HG02798 (cell line): ENCODE results near the gene ANO1.

Experiments used
- ATAC-seq: cut with Tn5 transposase; IDR thresholded peaks from one replicate; pipeline ENCODE4 v1.9.1; 2021; ENCODE audit warnings: mild to moderate bottlenecking; ENCODE audit not compliant: unreplicated experiment, poor library complexity

ANO1 gene

GRCh38 chr11:70049045-70049444 is 29.1 kb upstream of the ANO1 start:
- no peak for ATAC-seq

DNA sequence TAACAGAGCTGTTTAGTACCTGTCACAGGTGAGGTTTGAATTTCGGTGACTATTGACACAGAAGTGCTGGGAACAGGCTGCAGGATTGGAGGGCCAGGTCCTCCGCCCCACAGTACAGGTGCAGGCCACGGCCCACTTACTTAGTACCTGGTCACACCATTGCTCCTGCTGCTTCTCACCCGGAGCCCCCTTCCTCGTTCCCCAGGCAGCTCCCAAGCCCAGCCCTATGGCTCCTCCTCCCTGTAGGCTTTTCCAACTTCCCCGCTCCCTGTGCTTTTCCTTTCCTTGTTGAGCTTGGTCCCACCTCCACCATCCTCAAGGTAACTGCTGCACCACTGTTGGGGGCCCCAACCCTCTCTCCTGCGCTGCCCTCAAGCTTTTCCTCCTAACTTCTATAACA is 27.9 kb upstream of the ANO1 start:
- ATAC-seq, result no peak

DNA sequence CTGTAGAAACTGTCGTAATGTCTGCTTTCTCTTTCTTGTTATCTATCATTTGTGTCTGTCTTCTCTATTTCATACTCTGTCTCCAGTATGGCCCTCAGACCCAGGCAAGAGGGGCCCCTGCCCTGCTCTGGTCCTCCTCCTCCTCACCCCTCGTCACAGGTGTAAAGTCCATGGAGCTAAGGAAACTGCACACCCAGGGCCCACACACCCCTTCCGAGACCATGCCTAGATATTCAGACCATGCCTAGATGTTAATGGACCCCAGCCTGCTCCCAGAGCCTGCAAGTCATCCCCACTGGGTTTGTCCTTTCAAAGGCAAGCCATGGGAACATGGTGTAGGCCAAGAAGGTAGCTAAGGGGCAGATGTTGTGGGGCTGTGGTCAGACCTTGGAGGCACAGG is 24.1 kb upstream of the ANO1 start:
- no peak for ATAC-seq

DNA sequence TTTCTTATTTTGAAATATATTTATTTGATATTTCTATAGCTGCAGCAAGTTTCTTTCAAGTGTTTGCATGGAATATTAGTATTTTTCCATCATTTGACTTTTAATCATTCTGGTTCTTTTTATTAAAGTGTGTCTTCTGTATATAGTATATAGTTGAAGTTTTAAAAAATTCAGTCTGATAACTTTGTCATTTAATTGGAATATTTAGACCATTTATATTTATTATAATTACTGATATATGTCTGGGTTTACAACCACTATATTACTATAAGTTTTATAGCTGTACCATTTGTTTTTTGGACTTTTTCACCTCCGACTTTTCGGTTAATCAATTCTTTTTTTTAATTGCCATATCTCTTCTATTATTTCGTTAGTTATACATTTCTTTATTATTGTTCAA is 22.7 kb upstream of the ANO1 start:
- ATAC-seq, result no peak

DNA sequence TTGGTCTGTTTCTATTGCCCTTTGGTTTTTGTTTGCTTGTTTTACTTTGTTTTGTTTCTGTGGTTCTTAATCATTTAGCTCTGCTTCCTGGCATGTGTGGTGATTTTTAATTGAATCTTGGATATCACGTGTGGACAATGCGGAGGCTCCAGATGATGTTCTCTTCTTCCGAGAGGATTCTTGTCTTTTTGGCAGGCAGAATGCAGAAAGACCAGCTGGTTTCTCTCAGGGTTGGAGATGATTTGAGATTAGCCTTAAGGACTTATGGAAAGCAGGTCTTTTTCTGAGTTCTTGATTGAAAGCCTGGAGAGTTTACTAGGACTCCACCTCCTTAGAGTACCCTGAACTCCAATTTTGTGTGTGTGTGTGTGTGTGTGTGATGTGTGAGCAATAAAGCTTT is 21.0 kb upstream of the ANO1 start:
- ATAC-seq, result no peak

- no peak for ATAC-seq
Measured at GRCh38 chr11:70059971-70060370, 18.1 kb upstream of the ANO1 start.

DNA sequence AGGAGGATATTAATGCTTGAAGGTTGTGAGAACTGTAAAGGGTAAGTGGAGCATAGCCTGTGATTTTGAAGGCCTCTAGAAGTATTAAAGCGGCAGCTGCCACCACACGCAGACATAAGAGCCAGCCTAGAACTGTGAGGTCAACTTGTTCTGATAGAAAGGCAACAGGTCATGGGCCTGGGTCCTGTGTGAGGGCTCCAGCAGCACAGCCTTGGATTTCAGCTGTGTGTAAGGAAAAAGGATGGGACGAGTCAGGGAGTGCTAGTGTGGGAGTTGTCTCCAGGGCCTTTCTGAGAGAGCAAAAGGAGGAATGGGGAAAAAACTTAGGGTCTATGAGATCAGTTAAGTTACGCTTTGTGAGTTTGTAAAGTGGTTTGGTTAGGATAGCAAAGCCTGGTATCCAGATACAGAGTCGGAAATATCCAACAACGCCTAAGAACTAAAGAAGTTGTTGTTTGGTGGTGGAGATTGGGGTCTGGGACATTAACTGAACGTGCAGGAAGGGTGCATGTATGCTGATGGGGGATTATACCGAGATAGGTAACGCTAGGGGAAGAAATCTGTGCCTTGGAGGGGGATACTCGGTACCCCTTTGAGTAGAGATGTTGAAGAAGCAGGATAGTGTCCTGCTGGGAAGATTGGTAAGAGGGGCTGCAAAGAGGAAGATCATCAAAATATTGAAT is 17.4 kb upstream of the ANO1 start:
- no peak for ATAC-seq

- ATAC-seq, result no peak
Measured at GRCh38 chr11:70061734-70062133, 16.4 kb upstream of the ANO1 start.

DNA sequence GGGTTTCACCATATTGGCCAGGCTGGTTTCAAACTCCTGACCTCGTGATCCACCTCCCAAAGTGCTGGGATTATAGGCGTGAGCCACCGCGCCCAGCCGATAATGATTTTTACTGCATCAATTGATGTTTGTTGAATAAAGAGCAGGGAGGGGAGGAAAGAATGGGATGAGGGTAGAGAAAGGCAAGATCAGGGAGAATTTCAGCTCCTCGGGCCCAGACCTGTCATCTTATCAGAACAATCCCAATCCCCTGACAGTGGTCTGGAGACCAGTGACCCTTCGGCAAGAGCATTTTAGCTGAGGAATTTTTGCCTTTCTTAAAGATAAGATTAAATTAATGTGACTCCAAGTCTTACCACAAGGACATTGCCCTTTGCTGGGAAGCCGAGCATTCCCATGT is 15.0 kb upstream of the ANO1 start:
- no peak for ATAC-seq

- ATAC-seq, result no peak
Measured at GRCh38 chr11:70063555-70063954, 14.6 kb upstream of the ANO1 start.

DNA sequence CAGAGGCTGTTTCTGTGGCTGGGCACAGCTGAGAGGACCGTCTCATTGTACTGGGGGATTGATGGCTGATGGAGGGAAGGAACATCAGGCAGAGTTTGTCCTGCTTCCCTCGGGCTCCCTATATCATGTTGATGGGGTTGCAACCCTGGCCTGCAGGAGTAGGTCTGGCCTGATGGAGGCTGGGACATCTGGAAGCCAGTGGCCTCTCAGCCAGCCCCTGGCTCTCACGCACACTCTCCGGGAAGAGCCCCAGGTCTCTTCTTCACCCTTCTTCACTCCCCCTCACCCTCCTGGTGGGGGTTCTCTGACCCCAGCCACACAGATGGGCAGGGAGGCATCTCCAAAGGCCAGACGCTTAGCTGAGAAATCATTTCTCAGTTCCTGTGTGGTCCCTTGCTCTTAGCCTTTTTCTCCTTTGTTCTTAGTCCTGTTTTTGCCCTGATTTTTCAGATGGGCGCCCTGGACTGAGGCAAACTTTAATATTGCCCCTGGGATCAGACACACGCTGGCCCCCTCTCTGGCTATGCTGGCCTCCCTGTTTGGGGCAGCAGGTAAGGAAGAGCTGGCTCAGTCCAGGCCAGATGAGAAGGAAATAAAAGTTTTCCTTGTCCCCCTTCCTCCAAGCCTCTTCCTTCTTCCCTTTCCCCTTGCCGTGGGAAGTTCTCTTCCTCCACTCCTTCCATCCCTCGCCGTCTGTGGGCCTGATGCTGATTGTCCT is 13.9 kb upstream of the ANO1 start:
- ATAC-seq, result no peak

GRCh38 chr11:70064726-70065317 is 13.3 kb upstream of the ANO1 start:
- no peak for ATAC-seq

DNA sequence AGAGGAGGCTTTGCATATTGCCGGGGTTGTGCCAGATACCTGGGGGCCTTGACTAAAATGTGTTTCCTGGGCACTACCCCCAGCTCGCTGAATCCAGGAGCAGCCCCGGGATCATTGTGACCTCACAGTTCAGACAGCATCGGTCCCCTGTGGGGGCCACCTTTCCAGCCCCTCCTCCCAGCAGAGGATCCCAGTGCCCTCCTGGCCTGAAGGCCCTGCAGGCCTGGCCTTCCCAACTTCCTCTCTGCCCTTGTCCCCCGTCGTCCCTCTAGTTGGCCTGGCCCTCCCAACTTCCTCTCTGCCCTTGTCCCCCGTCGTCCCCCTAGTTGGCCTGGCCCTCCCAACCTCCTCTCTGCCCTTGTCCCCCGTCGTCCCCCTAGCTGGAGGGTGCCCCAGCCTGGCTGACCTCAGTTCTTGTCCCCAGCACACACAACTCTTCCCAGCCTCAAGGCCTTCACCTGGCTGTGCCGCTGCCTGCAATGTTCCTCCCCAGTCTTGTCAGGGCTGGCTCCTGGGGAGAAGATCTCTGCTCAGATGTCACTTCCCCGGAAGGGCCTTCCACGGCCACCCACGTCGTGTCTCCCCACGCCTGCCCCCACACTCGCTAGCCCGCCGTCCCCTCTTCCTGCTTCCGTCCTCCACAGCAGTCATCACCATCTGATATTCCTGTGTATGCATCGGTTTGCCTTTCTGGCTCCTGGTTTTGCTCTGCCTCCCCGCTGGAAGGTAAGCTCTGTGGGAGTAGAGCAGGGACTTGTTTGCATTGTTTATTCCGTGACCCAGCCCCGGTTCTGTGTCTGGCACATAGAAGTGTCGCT is 12.6 kb upstream of the ANO1 start:
- ATAC-seq, result no peak

DNA sequence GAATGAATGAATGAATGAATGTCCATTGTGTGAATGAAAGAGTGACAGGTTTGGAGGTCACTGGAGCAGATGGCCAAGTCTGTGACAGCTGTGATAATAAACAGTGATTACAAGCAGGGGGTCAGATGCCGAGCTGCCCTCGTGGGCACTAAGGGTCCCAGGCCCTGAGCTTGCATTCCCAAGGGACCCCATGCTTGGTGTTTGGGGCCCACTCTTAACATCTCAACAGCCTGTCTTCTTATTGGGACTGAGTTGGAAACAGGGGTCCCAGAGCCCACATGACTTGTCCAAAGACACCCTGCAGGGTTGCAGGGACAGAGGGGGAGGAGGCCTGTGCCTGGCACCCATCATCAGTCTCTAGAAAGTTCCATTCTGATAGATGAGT is 12.0 kb upstream of the ANO1 start:
- no peak for ATAC-seq

GRCh38 chr11:70066628-70067027 is 11.5 kb upstream of the ANO1 start:
- no peak for ATAC-seq

- no peak for ATAC-seq
Measured at GRCh38 chr11:70067036-70067435, 11.1 kb upstream of the ANO1 start.

- ATAC-seq, result no peak
Measured at GRCh38 chr11:70067591-70068341, 10.4 kb upstream of the ANO1 start.

DNA sequence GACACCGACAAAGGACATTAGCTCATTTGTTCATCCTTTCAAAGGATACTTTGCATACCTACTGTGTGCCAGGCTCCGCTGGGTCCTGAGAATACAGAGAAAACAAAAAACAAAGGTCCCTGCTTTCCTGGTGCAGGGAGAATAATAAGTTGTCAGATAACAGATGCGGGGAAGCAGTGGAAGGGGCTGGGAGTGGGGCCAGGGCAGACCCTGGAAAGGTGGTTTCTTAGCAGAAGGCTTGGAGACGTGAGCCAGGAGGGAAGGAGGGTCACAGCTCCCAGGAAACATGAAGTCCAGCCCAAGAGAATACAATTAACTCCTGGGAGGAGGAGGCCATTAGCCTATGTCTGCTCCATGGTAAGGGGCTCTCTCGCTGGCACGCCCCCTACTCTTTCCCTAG is 9.8 kb upstream of the ANO1 start:
- ATAC-seq, result no peak

- ATAC-seq, result no peak
Measured at GRCh38 chr11:70068950-70069349, 9.2 kb upstream of the ANO1 start.

- no peak for ATAC-seq
Measured at GRCh38 chr11:70070706-70071105, 7.4 kb upstream of the ANO1 start.
